NCI-H82 treated with DMSO at 0.1 percent for 48 hours (cell line): Measurements from ENCODE around the gene ACSS1.

Experiments used
- DNase-seq: peaks from one replicate; lab custom pipeline; 2025; ENCODE audit not compliant: unreplicated experiment; lab: John Stamatoyannopoulos, UW

ACSS1 gene

DNA sequence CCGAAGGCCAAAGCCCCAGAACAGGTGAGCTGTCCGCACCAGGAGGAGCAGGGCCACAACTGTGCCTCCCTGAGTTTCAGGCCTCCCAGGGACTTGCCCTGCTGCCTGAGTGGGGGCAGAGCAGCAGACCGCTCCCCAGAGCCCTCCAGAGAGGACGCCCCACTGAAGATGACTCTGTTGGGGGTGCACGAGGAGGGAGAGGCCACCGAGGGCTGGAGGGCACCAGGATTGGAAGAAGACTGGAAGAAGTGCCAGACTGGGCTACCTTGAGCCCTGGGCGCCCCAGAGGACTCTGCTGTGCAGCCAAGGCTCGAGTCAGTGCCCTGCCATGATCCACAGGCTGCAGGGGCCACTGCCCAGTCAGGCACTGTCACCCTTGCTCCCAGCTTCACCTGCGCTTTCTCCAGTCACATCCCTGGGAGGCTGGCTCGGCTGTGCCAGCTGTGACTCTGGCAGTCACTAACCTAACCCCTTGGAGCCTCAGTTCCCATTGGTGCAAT, 97.6 kb downstream of the ACSS1 start:
- no peak for DNase-seq

- no peak for DNase-seq
Observed at GRCh38 chr20:24959591-24960301, 98.2 kb downstream of the ACSS1 start.

DNA sequence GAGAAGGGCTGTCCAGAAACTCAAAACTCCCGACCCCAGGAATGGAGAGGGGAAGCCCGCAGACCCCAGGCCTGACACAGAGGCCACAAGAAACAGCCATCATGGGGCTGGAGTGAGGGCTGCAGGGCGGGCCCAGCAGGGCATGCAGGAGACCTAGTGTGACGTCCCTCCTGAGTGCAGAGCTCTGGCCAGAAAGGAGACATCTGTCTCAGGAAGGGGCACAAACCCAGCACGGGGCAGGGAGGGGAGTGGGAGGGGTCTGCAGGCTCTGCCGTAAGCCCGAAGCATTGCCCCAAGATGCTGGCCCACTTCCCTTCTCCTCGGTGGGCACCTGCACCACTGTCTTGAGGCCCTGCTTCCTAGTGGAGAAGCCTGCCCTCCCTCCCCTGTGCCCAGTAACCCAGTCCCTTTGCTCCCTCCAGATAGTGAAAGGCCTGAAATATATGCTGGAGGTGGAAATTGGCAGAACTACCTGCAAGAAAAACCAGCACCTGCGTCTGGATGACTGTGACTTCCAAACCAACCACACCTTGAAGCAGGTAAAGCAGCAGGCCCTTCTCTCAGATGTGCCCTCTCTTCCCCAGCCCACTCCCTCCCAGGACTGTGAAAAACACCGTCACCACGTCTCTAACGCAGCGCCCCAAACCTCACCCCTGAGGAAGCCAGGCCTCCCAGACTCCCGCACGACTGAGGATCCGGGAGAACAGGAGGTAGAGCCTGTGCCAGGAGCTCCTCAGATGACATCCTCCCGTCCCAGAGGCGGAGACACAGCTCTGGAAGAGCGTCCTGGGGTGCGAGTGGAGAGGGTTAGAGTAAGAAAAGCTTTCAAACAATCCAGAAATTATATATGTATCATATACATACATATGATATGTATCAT, 99.2 kb downstream of the ACSS1 start:
- DNase-seq: no peak

DNA sequence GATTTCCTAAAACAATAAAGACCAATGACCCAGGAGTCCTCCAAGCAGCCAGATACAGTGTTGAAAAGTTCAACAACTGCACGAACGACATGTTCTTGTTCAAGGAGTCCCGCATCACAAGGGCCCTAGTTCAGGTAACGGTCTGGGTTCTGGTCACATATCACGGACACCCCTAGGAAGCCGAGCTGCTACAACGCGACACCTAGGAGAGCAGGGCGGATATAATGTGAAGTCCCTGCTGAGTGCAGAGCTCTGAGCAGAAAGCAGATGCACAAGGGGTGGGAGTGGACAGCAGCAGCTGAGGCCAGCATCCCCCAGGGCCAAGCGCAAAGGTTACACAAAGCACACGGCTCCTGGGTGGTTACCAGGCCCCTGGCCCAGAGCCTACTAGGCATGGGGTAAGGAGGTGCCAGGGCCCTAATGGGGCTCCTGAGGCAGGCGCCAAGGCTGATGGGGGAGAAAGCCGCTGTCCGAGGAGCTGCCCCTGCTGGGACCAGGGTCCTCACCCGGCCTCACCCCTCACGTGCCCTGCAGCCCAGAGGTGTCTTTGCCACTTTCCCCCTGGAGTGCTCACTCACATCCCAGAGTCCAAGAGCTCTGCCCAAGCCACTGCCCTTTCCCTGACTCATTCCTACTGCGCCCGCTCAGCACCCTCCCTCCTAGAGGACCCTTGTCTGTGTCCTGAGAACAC, 100.5 kb downstream of the ACSS1 start:
- no peak for DNase-seq
